DMS153 treated with DMSO at 0.1 percent for 48 hours (cell line): Measurements from ENCODE around the gene EI24.
A peak's percentile ranks its signal among the peaks of the same experiment; 100 is the strongest.

ENCODE experiments used
- DNase-seq: peaks from one replicate; lab custom pipeline; 2025; ENCODE audit not compliant: unreplicated experiment; lab: John Stamatoyannopoulos, UW

The EI24 gene

DNA sequence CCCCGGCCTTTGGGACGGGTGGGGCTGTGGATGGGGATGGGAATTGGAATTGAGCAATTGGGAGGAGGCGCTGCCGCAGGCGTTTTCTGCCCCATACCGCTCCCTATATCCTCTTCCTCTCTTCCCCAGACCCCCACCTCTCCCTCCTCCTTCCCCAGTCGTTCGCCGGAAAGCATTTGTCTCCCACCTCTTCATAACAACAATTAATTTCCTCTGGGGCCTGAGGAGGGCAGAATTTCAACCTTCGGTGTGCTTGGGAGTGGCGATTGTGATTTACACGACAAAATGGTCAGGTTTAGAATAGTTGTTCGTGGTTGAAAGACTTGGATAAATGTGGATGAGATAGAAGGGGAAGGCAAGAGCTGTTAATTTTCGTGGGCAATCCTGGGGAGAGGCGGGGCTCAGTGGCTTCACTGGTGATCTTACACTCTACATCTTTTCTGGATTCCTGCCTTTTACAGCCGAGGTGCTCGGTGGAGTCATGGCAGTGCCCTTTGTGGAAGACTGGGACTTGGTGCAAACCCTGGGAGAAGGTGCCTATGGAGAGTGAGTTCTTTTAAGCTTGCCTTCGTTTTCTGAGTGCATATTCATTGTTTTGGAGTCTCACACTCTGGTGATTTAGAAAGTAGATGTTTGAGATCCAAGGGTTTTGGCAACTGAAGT, 57.1 kb downstream of the EI24 start:
- peak; percentile 67 for DNase-seq

DNA sequence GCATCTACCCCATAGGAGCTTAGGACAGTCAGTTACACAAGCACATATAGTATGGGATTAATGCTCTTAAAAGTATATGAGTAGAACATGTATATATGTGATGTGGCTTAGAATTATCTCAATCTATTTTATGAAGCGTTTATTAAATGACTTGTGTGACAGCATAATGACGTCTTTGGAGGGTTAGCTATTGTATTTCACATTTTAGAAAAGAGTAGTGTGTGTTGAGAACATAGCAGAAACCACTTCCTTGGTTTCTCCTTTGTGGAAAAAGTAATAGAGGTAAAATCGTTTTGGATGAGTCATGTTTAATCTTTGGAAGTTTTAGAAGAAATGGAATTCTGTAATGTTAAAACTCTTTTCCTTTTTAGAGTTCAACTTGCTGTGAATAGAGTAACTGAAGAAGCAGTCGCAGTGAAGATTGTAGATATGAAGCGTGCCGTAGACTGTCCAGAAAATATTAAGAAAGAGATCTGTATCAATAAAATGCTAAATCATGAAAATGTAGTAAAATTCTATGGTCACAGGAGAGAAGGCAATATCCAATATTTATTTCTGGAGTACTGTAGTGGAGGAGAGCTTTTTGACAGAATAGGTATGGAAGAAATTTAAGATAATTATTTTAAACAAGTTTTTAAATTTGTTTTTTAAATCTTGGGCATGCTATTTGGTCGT, 58.1 kb downstream of the EI24 start:
- DNase-seq, result no peak
